Muscle of leg (tissue), 11 donors: Measurements from ENCODE around the gene LHX4. TPM values are rescaled to one million over a fixed set of nuclear protein-coding genes. Genes with fewer than 3 reads are reported as not detected.

Source experiments
- DNase-seq: peaks from one replicate; pipeline ENCODE4 v3.0.0; 2013
- H3K27ac ChIP-seq: one replicate; pipeline ENCODE4 v1.5.1; 2013; ENCODE audit warnings: mild to moderate bottlenecking, low read length, control low read depth
- H3K27me3 ChIP-seq: one replicate; pipeline ENCODE4 v1.6.1; 2013; ENCODE audit warnings: low read length; ENCODE audit not compliant: control insufficient read depth, insufficient read depth
- H3K36me3 ChIP-seq: one replicate; pipeline ENCODE4 v1.6.1; 2013; ENCODE audit warnings: low read length; ENCODE audit not compliant: control insufficient read depth, insufficient read depth
- H3K4me1 ChIP-seq: one replicate; pipeline ENCODE4 v1.6.1; 2013; ENCODE audit warnings: low read length; ENCODE audit not compliant: control insufficient read depth, insufficient read depth
- H3K4me3 ChIP-seq: one replicate; pipeline ENCODE4 v1.5.1; 2013; ENCODE audit warnings: low read length, control low read depth
- H3K9me3 ChIP-seq: replicated peaks from 2 replicates; pipeline ENCODE4 v1.6.1; 2013; ENCODE audit warnings: low read depth, low read length; ENCODE audit not compliant: control insufficient read depth
- WGBS: methylation state at CpG from one replicate; pipeline ENCODE4 v1.1.5; 2013; ENCODE audit warnings: missing lambda C conversion rate; ENCODE audit not compliant: insufficient coverage; 5-methylcytosine and 5-hydroxymethylcytosine counted together
- polyA plus RNA-seq, 8 donors: library from polyadenylated mRNA; unstranded; fragments of 120-200 nt; gene quantifications; one replicate each; pipeline versions ENCODE4 v1.2.1 to v1.2.3, GENCODE V29; 2013; ENCODE audit warnings: inconsistent platforms in 1 of 8, low replicate concordance in 1 of 8; ENCODE audit not compliant: insufficient read length in 8 of 8, insufficient read depth in 1 of 8
- total RNA-seq: library from RNA; stranded (reverse); fragments of 120-200 nt; gene quantifications from one replicate; pipeline ENCODE4 v1.2.4, GENCODE V29; 2013

The LHX4 gene
- total and polyA plus RNA-seq, 9 donors = 0.04 to 2.1 (median 1.1) TPM

DNA sequence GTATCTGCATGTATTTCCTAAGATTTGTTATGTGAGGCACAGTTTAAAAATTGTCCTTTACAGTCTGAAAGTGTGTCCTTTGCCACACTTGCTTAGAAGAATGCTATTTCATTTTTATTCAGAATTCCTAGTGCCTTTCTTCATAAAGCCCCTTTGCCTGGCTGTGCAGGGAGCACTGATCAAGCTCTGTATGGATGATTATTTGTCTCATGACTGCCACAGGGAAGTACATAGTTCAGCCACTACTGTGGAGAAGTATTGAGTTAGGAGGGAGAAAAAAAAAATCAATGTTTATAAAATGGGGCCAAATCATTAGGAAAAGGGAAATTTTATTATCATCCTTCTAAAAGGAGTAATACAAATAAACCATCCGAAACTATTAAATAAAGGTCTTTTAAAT, 51.4 kb downstream of the LHX4 start:
- WGBS = no CpG with 5 or more reads among the region's 1 CpG
- Histone ChIP-seq H3K36me3 (peaks cover 6% of the 10 kb centered on the region), H3K27me3 (no peaks in the 10 kb centered on the region)

DNA sequence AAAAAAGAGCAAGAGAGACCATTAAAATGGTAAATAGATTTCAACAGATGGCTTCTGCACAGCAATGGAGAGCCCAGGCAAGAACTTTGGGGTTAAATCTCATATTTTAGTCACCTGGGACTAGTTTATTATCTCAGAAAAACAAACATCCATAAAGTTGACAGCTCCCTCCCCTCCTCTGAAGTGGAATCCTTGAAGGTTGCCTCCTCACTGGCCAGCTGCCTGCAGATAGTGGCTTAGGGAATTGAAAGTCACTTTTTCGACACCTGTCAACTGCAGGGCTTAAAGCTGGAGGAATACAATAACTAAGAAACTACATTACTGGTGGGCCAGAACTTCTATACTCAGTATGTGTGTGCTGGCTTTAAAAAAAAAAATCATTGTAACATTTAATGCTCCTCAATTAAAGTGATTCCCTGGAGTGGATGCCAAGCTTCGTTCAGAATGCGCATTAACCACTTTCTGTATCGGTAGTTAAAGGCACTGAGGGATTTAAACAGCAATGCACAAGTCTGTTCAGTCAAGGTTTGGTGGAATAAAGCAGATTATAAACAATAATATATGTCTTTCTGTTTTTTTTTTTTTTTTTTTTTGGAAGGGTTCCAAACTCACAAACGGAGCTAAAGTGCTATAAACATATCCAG, 52.5 kb downstream of the LHX4 start:
- H3K27ac ChIP-seq = no peak overlapping the region
- no peak for DNase-seq
- no peak overlapping the region for H3K4me3 ChIP-seq
- peaks cover 2% of the 10 kb centered on the region for H3K4me1 ChIP-seq
- H3K27me3 ChIP-seq = no peaks in the 10 kb centered on the region
- peaks cover 6% of the 10 kb centered on the region for H3K36me3 ChIP-seq
- no CpG with 5 or more reads among the region's 5 CpGs for WGBS
- no peaks in the 10 kb centered on the region for H3K9me3 ChIP-seq

More for the DNA sequence above, 51.4 kb downstream of the LHX4 start:
- no peak for DNase-seq
- no peak overlapping the region for H3K27ac ChIP-seq
- H3K9me3 ChIP-seq = no peaks in the 10 kb centered on the region
- H3K4me3 ChIP-seq = no peak overlapping the region
- H3K4me1 ChIP-seq = peaks cover 5% of the 10 kb centered on the region

DNA sequence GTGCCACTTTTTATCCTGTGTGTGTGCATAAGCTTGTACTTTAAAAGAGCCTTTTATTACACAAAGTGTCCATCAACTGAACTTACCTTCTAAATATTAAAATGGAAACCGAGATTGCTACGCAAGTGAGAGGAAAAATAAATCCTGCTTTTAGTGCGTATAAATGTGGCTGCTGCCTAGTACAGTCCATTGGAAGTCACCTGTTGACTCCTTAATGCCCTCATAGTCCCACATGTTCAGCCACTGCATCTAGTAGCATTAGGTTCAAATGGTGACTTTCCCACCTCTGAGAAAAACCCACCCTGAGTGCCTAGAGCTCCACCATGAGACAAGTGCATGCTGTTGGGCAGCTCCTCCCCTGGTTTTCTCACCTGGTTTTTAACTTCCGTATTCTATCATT, 53.0 kb downstream of the LHX4 start:
- Histone ChIP-seq H3K9me3 (no peaks in the 10 kb centered on the region), H3K4me1 (no peaks in the 10 kb centered on the region), H3K4me3 (no peak overlapping the region), H3K36me3 (peaks cover 6% of the 10 kb centered on the region), H3K27ac (no peak overlapping the region), H3K27me3 (no peaks in the 10 kb centered on the region)
- no peak for DNase-seq
- 100% methylated on average over 1 of the region's 4 CpGs for WGBS

DNA sequence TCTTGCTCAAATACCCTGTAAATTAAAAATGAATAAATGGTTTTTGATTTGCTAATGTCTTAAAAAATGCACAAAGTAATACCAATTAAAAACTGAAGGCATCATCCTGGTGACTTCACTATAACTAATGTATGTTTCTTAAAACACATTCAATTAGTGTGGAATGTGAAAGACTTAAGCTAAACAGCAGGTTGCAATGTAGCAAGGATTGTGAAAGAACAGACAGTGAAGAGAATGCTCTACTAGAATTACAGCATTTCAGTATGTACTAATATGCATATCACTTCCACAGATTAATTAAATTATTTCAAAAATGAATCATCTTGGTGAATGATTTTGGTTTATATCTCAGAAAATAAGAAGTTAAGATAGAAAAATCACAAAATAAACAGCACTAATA, 56.4 kb downstream of the LHX4 start:
- H3K27ac ChIP-seq = no peak overlapping the region
- DNase-seq = no peak
- no peaks in the 10 kb centered on the region for H3K27me3 ChIP-seq
- H3K4me1 ChIP-seq = no peaks in the 10 kb centered on the region
- H3K9me3 ChIP-seq = no peaks in the 10 kb centered on the region
- H3K4me3 ChIP-seq = no peak overlapping the region
- peaks cover 3% of the 10 kb centered on the region for H3K36me3 ChIP-seq

DNA sequence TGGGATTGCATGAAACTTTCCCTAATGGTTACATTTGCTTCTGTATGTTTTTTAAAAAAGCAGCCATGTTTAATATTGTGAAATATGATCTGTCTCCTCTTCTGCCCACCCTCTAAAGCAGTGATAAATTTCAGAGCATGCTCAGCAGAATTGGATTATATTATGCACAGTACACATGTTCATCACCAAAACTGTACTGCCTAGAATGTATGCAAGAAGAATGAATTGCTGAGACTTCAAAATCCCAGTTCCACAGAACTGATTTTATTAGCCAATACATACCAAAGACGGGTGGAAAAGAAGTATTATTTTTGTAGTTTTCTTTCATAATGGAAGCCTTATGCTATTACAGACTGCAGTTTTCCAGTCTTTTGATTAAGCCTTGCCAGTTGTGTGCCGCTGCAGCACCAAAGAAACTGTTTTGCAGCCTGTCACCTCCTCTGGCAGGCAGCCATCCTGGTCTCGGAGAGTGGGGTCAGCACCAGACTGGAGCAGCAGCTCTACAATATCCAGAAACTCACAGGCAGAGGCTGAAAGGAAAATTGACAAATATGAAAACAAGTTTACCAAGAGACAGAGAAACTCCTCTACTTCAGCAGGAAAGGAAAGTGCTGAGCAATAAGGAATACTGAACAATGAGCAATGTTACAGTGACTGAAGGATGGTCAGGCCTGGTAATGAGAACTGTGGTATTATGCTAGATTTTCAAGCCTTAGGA, 58.1 kb downstream of the LHX4 start:
- Histone ChIP-seq H3K9me3 (no peaks in the 10 kb centered on the region), H3K27ac (no peak overlapping the region), H3K27me3 (no peaks in the 10 kb centered on the region), H3K36me3 (peaks cover 3% of the 10 kb centered on the region), H3K4me3 (no peak overlapping the region), H3K4me1 (no peaks in the 10 kb centered on the region)
- 54% methylated on average over 1 of the region's 3 CpGs for WGBS
- DNase-seq = peak; percentile 66

DNA sequence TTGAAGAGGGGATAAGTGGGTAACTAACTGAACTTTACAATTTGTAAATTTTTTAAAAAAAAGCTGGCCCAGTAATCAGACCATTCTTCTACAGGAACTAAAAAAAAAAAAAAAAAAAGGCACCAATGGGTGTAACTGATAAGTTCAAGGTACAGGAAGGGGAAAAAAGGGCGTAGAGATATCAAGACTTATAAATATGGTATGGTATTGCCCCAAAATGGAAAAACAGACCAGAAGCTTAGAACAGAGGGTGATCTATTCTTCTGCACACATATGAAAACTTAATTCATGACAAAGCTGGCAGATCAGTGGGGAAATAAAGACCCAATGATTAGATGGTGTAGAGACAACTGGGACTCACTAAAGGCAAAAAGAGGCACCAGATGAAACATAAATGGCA, 58.9 kb downstream of the LHX4 start:
- Histone ChIP-seq H3K4me3 (no peak overlapping the region), H3K27me3 (no peaks in the 10 kb centered on the region), H3K9me3 (no peaks in the 10 kb centered on the region), H3K27ac (no peak overlapping the region), H3K36me3 (peaks cover 3% of the 10 kb centered on the region), H3K4me1 (no peaks in the 10 kb centered on the region)
- no CpG with 5 or more reads among the region's 1 CpG for WGBS
- no peak for DNase-seq

DNA sequence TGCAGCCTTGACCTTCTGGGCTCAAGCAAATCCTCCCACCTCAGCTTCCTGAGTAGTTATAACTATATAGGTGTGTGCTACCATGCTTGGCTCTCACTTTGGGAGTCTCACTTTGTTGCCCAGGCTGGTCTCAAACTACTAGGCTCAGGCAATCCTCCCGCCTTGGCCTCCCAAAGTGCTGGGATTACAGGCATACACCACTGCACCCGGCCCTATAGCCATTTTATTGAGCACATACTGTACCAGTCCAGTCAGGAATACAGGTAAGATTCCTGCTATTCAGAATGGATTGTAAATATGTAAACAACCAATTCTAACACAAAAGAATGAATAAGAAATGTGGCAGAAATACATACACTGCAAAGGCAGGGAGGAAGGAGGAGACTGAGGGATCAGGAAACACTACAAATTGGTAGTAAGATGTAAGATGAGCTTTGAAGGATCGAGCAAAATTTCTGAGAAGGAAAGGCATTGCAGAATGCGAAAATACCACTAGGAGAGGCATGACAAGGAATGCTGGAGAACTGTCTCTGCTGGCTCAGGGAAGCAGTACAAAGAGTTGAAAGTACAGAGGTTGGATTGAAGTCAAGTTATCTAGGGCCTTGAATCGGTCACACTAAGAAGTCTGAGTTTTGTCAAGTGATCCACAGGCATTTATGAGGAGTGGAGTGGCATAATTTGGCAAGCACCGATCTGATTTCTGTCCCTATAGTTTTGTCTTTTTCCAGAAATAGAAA, 60.4 kb downstream of the LHX4 start:
- H3K4me1 ChIP-seq = no peaks in the 10 kb centered on the region
- H3K36me3 ChIP-seq = no peaks in the 10 kb centered on the region
- no peaks in the 10 kb centered on the region for H3K9me3 ChIP-seq
- 100% methylated on average over 3 of the region's 6 CpGs for WGBS
- no peak overlapping the region for H3K4me3 ChIP-seq
- no peaks in the 10 kb centered on the region for H3K27me3 ChIP-seq
- DNase-seq = no peak
- H3K27ac ChIP-seq = no peak overlapping the region

DNA sequence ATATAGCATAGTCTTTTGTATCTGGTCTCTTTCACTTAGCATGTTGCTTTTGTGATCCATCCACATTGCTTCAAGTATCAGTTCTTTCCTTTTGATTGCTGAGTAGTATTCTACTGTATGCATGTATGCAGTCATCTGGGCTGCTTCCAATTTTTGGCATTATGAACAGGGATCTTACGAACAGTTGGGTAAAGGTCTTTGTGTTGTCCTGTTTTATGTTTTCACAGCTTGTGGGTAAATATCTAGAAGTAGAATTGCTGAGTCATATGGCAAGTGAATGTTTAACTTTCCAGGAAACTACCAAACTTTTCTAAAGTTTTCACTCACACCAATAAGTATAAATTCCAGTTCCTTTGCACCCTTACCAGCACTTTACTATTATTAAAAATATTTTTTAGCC, 60.9 kb downstream of the LHX4 start:
- no CpG with 5 or more reads among the region's 1 CpG for WGBS
- no peaks in the 10 kb centered on the region for H3K9me3 ChIP-seq
- no peak overlapping the region for H3K4me3 ChIP-seq
- no peak overlapping the region for H3K27ac ChIP-seq
- DNase-seq = no peak
- no peaks in the 10 kb centered on the region for H3K27me3 ChIP-seq
- H3K36me3 ChIP-seq = no peaks in the 10 kb centered on the region
- no peaks in the 10 kb centered on the region for H3K4me1 ChIP-seq

DNA sequence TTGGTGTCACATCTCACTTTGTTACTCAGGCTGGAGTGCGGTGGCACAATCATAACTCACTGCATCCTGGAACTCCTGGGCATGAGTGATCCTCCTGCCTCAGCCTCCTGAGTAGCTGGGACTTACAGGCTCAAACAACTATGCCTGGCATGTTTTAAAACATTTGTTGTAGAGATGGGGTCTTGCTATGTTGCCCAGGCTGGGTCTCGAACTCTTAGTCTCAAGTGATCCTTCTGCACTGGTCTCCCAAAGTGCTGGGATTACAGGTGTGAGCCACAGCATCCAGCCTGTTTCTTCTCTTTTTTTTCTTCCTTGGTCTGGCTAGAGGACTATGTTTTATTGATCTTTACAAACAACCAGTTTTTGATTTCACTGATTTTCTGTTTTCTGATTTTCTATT, 64.6 kb downstream of the LHX4 start:
- no peaks in the 10 kb centered on the region for H3K27me3 ChIP-seq
- no peak overlapping the region for H3K4me3 ChIP-seq
- H3K4me1 ChIP-seq = no peaks in the 10 kb centered on the region
- no peak for DNase-seq
- H3K27ac ChIP-seq = no peak overlapping the region
- 100% methylated on average over 1 of the region's 2 CpGs for WGBS
- H3K9me3 ChIP-seq = no peaks in the 10 kb centered on the region
- no peaks in the 10 kb centered on the region for H3K36me3 ChIP-seq

DNA sequence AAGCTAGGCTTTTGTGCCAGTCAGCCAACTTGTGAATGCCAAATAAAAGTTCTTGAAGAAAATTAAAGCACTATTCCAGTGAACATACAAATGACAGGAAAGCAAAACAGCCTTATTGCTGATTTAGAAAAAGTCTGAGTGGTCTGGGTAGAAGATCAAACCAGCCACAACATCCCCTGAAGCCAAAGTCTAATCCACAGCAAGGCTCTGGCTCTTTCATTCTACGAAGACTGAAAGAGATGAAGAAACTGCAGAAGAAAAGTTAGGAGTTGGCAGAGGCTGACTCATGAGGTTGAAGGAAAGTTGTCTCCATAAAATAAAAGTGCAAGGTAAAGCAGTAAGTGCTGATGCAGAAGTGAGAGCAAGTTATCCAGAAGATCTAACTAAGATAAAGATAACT, 65.9 kb downstream of the LHX4 start:
- no peaks in the 10 kb centered on the region for H3K4me1 ChIP-seq
- no peaks in the 10 kb centered on the region for H3K36me3 ChIP-seq
- H3K9me3 ChIP-seq = no peaks in the 10 kb centered on the region
- H3K4me3 ChIP-seq = no peak overlapping the region
- H3K27ac ChIP-seq = no peak overlapping the region
- H3K27me3 ChIP-seq = no peaks in the 10 kb centered on the region
- WGBS = no CpG with 5 or more reads among the region's 1 CpG
- no peak for DNase-seq
